Activated T-helper 1 cell treated with anti-CD3 and anti-CD28 coated beads, Interleukin-2, amount 50 U/mL, for 16 hours (primary cell): ENCODE data around the gene MCFD2.

ENCODE experiments used
- DNase-seq, 2 donors: peaks; one replicate each; pipeline ENCODE4 v3.0.0-alpha.2; 2020; ENCODE audit warnings: low read depth in 1 of 2, low spot score in 1 of 2

MCFD2 gene

GRCh38 chr2:46852598-46852997 is 63.0 kb downstream of the MCFD2 start:
- no peak for DNase-seq

- no peak for DNase-seq
Observed at GRCh38 chr2:46852124-46852523, 63.5 kb downstream of the MCFD2 start.
